ENCODE measurements around the gene GRIN2A.

GRIN2A gene

DNA sequence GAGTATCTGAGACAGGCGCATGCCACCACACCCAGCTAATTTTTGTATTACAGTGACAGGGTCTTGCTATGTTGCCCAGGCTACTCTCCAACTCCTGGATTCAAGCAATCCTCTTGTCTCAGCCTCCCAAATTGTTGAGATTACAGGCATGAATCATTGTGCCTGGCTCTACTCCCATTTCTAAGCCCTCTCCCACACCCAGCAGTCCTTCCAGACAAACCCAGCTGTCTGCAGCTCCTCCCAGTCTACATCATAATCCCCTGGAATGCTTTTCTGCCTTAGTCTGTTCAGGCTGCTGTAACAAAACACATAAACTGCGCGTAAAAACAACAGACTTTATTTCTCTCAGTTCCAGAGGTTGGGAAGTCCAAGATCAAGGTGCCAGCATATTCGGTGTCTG, 144.5 kb downstream of the GRIN2A start:
- no peak overlapping the region for H3K4me3 ChIP-seq (ENCODE audit: low read depth, low read length)
- H3K27me3 ChIP-seq (ENCODE audit: insufficient read depth, low read length), result no peaks in the 10 kb centered on the region
- no peaks in the 10 kb centered on the region for H3K36me3 ChIP-seq (ENCODE audit: insufficient read depth, low read length)
- H3K4me1 ChIP-seq (ENCODE audit: control insufficient read depth, insufficient read depth, low read length, unreplicated experiment), result no peaks in the 10 kb centered on the region
- no peak overlapping the region for H3K27ac ChIP-seq (ENCODE audit: low read depth, low read length)
- no peak overlapping the region for H2AFZ ChIP-seq (ENCODE audit: low read length, unreplicated experiment)
- H3K79me2 ChIP-seq (ENCODE audit: control insufficient read depth, insufficient read depth, low read length, unreplicated experiment), result no peaks in the 10 kb centered on the region

GRCh38 chr16:10036956-10037355, 145.3 kb downstream of the GRIN2A start:
- Histone ChIP-seq H3K27ac (ENCODE audit: low read depth, low read length) (no peak overlapping the region), H3K4me3 (ENCODE audit: low read depth, low read length) (no peak overlapping the region), H3K27me3 (ENCODE audit: insufficient read depth, low read length) (no peaks in the 10 kb centered on the region), H2AFZ (ENCODE audit: low read length, unreplicated experiment) (no peak overlapping the region), H3K4me1 (ENCODE audit: control insufficient read depth, insufficient read depth, low read length, unreplicated experiment) (no peaks in the 10 kb centered on the region), H3K79me2 (ENCODE audit: control insufficient read depth, insufficient read depth, low read length, unreplicated experiment) (no peaks in the 10 kb centered on the region), H3K36me3 (ENCODE audit: insufficient read depth, low read length) (no peaks in the 10 kb centered on the region)

GRCh38 chr16:10033556-10033955, 148.7 kb downstream of the GRIN2A start:
- Histone ChIP-seq H3K27me3 (ENCODE audit: insufficient read depth, low read length) (no peaks in the 10 kb centered on the region), H2AFZ (ENCODE audit: low read length, unreplicated experiment) (no peak overlapping the region), H3K79me2 (ENCODE audit: control insufficient read depth, insufficient read depth, low read length, unreplicated experiment) (no peaks in the 10 kb centered on the region), H3K27ac (ENCODE audit: low read depth, low read length) (no peak overlapping the region), H3K36me3 (ENCODE audit: insufficient read depth, low read length) (no peaks in the 10 kb centered on the region), H3K4me1 (ENCODE audit: control insufficient read depth, insufficient read depth, low read length, unreplicated experiment) (no peaks in the 10 kb centered on the region), H3K4me3 (ENCODE audit: low read depth, low read length) (no peak overlapping the region)

DNA sequence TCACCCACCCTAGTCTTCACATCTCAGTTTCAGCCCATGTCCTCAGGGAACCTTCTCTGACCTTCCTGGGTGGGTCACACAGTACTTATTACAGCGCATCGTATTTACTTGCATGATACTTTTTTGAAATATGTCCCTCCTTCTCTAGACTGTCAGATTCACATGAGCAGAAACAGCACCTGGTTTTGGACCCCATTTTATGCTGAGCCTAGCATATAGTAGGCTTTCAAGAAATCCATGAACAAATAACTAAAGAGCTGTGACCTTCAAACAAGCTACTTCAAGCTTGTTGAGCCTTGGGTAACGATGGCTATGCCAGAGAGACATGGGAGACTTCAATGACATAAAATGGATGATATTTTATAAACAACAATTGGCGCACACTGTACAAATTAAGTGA, 150.3 kb downstream of the GRIN2A start:
- no peaks in the 10 kb centered on the region for H3K79me2 ChIP-seq (ENCODE audit: control insufficient read depth, insufficient read depth, low read length, unreplicated experiment)
- no peaks in the 10 kb centered on the region for H3K36me3 ChIP-seq (ENCODE audit: insufficient read depth, low read length)
- no peaks in the 10 kb centered on the region for H3K27me3 ChIP-seq (ENCODE audit: insufficient read depth, low read length)
- no peak overlapping the region for H2AFZ ChIP-seq (ENCODE audit: low read length, unreplicated experiment)
- H3K27ac ChIP-seq (ENCODE audit: low read depth, low read length), result no peak overlapping the region
- no peak overlapping the region for H3K4me3 ChIP-seq (ENCODE audit: low read depth, low read length)
- no peaks in the 10 kb centered on the region for H3K4me1 ChIP-seq (ENCODE audit: control insufficient read depth, insufficient read depth, low read length, unreplicated experiment)

GRCh38 chr16:10031473-10031872, 150.8 kb downstream of the GRIN2A start:
- Histone ChIP-seq H3K4me3 (ENCODE audit: low read depth, low read length) (no peak overlapping the region), H3K4me1 (ENCODE audit: control insufficient read depth, insufficient read depth, low read length, unreplicated experiment) (no peaks in the 10 kb centered on the region), H3K27ac (ENCODE audit: low read depth, low read length) (no peak overlapping the region), H3K36me3 (ENCODE audit: insufficient read depth, low read length) (no peaks in the 10 kb centered on the region), H3K79me2 (ENCODE audit: control insufficient read depth, insufficient read depth, low read length, unreplicated experiment) (no peaks in the 10 kb centered on the region), H2AFZ (ENCODE audit: low read length, unreplicated experiment) (no peak overlapping the region), H3K27me3 (ENCODE audit: insufficient read depth, low read length) (no peaks in the 10 kb centered on the region)

GRCh38 chr16:10028644-10029043, 153.6 kb downstream of the GRIN2A start:
- Histone ChIP-seq H3K4me1 (ENCODE audit: control insufficient read depth, insufficient read depth, low read length, unreplicated experiment) (no peaks in the 10 kb centered on the region), H3K27ac (ENCODE audit: low read depth, low read length) (no peak overlapping the region), H2AFZ (ENCODE audit: low read length, unreplicated experiment) (no peak overlapping the region), H3K4me3 (ENCODE audit: low read depth, low read length) (no peak overlapping the region), H3K79me2 (ENCODE audit: control insufficient read depth, insufficient read depth, low read length, unreplicated experiment) (no peaks in the 10 kb centered on the region), H3K36me3 (ENCODE audit: insufficient read depth, low read length) (no peaks in the 10 kb centered on the region), H3K27me3 (ENCODE audit: insufficient read depth, low read length) (no peaks in the 10 kb centered on the region)

DNA sequence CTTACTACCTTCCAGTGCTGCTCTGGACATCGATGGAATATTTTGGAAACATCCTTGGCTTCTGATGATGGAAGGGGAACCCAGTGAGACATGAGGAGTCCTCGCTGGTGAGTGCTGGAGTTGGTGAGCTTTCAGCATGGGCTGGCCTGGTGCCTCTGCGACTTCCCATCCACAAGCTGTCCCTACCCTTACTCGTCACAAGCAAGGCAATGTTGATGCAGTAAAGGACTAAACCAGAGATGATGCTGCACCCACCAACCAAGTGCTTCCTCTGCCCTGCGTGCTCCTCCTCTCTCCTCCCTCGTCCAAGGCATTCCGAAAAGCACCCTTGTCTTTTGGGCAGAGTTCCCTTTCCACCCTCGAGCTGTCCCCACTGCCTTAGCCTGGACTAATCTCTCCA, 154.7 kb downstream of the GRIN2A start:
- Histone ChIP-seq H3K4me1 (ENCODE audit: control insufficient read depth, insufficient read depth, low read length, unreplicated experiment) (no peaks in the 10 kb centered on the region), H3K27ac (ENCODE audit: low read depth, low read length) (no peak overlapping the region)

DNA sequence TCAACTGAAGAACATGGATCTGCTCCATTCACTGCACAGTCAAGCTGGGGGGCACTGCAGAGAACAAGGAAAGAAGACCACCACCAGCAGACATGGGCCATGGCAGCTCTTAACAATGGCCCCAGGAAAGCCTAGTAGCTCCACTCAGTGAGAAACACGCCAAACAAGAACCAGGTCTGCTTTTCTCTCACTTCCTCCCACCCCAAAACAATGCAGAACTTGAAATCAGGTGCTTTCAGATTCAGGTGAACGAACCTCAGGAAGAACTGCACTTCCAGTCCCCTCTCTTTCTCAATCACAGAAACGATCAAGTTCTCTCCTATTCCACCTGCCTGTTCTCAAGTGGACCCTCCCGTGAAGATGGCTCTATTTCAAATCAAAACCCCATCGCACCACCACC, 155.6 kb downstream of the GRIN2A start:
- no peaks in the 10 kb centered on the region for H3K4me1 ChIP-seq (ENCODE audit: control insufficient read depth, insufficient read depth, low read length, unreplicated experiment)
- H2AFZ ChIP-seq (ENCODE audit: low read length, unreplicated experiment), result no peak overlapping the region
- H3K4me3 ChIP-seq (ENCODE audit: low read depth, low read length), result no peak overlapping the region
- H3K27ac ChIP-seq (ENCODE audit: low read depth, low read length), result no peak overlapping the region
- H3K36me3 ChIP-seq (ENCODE audit: insufficient read depth, low read length), result no peaks in the 10 kb centered on the region
- H3K27me3 ChIP-seq (ENCODE audit: insufficient read depth, low read length), result no peaks in the 10 kb centered on the region
- H3K79me2 ChIP-seq (ENCODE audit: control insufficient read depth, insufficient read depth, low read length, unreplicated experiment), result no peaks in the 10 kb centered on the region

More for the DNA sequence above, 154.7 kb downstream of the GRIN2A start:
- Histone ChIP-seq H2AFZ (ENCODE audit: low read length, unreplicated experiment) (no peak overlapping the region), H3K36me3 (ENCODE audit: insufficient read depth, low read length) (no peaks in the 10 kb centered on the region), H3K27me3 (ENCODE audit: insufficient read depth, low read length) (no peaks in the 10 kb centered on the region), H3K79me2 (ENCODE audit: control insufficient read depth, insufficient read depth, low read length, unreplicated experiment) (no peaks in the 10 kb centered on the region), H3K4me3 (ENCODE audit: low read depth, low read length) (no peak overlapping the region)

DNA sequence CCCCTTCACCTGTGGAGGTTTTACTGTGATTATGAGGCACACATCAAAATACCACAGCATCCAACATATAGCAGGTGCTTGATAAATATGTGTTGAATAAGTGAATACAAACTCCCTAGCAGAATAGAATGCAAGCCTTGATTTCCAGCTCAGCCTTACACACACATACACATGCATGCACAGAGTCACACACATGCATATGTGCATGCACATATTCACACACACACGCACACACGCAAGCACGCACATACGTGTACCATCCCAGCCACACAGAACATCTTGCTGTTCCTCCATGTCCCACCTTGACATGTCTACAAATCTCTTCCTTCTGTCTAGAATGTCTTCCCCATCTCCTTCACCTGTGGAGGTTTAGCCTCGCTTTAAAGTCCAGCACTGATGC, 160.1 kb downstream of the GRIN2A start:
- Histone ChIP-seq H3K27ac (ENCODE audit: low read depth, low read length) (no peak overlapping the region), H3K4me3 (ENCODE audit: low read depth, low read length) (no peak overlapping the region), H3K79me2 (ENCODE audit: control insufficient read depth, insufficient read depth, low read length, unreplicated experiment) (no peaks in the 10 kb centered on the region), H3K27me3 (ENCODE audit: insufficient read depth, low read length) (no peaks in the 10 kb centered on the region), H3K36me3 (ENCODE audit: insufficient read depth, low read length) (no peaks in the 10 kb centered on the region), H3K4me1 (ENCODE audit: control insufficient read depth, insufficient read depth, low read length, unreplicated experiment) (no peaks in the 10 kb centered on the region), H2AFZ (ENCODE audit: low read length, unreplicated experiment) (no peak overlapping the region)

- Histone ChIP-seq H3K4me1 (ENCODE audit: control insufficient read depth, insufficient read depth, low read length, unreplicated experiment) (no peaks in the 10 kb centered on the region), H3K4me3 (ENCODE audit: low read depth, low read length) (no peak overlapping the region), H3K79me2 (ENCODE audit: control insufficient read depth, insufficient read depth, low read length, unreplicated experiment) (no peaks in the 10 kb centered on the region), H3K27ac (ENCODE audit: low read depth, low read length) (no peak overlapping the region), H3K36me3 (ENCODE audit: insufficient read depth, low read length) (no peaks in the 10 kb centered on the region), H2AFZ (ENCODE audit: low read length, unreplicated experiment) (no peak overlapping the region), H3K27me3 (ENCODE audit: insufficient read depth, low read length) (no peaks in the 10 kb centered on the region)
These were observed 161.4 kb downstream of the GRIN2A start for GRCh38 chr16:10020866-10021265.

DNA sequence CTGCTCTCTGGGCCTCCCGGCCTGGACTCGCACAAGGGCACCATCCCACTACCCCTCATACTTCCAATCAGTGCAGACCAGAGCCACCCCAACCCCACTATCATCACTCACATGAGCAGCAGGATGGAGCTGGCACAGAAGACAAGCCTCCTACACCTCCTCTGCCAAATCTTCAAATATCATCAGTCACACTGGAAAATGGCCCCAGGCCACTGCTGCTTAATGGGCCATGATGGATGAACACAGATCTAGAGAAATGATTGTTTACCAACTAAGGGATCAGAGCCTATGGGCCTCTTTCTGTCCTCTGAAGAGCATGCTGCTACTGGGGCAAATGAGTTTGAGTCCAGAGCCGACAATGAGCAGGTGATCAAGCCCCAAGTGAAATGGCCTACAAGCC, 165.5 kb downstream of the GRIN2A start:
- Histone ChIP-seq H3K36me3 (ENCODE audit: insufficient read depth, low read length) (no peaks in the 10 kb centered on the region), H3K27me3 (ENCODE audit: insufficient read depth, low read length) (no peaks in the 10 kb centered on the region), H3K4me3 (ENCODE audit: low read depth, low read length) (no peak overlapping the region), H3K4me1 (ENCODE audit: control insufficient read depth, insufficient read depth, low read length, unreplicated experiment) (no peaks in the 10 kb centered on the region), H3K27ac (ENCODE audit: low read depth, low read length) (no peak overlapping the region), H2AFZ (ENCODE audit: low read length, unreplicated experiment) (no peak overlapping the region), H3K79me2 (ENCODE audit: control insufficient read depth, insufficient read depth, low read length, unreplicated experiment) (no peaks in the 10 kb centered on the region)

GRCh38 chr16:10015397-10015796, 166.8 kb downstream of the GRIN2A start:
- H3K4me1 ChIP-seq (ENCODE audit: control insufficient read depth, insufficient read depth, low read length, unreplicated experiment), result no peaks in the 10 kb centered on the region
- H3K36me3 ChIP-seq (ENCODE audit: insufficient read depth, low read length), result no peaks in the 10 kb centered on the region
- H2AFZ ChIP-seq (ENCODE audit: low read length, unreplicated experiment), result no peak overlapping the region
- no peaks in the 10 kb centered on the region for H3K27me3 ChIP-seq (ENCODE audit: insufficient read depth, low read length)
- H3K27ac ChIP-seq (ENCODE audit: low read depth, low read length), result no peak overlapping the region
- H3K4me3 ChIP-seq (ENCODE audit: low read depth, low read length), result no peak overlapping the region
- no peaks in the 10 kb centered on the region for H3K79me2 ChIP-seq (ENCODE audit: control insufficient read depth, insufficient read depth, low read length, unreplicated experiment)
